HFF-Myc (cell line): ENCODE measurements around the gene GNPDA2.

Experiments used
- DNase-seq: peaks from one replicate; pipeline ENCODE4 v3.0.0-alpha.2; 2011; ENCODE audit warnings: low read depth; ENCODE audit errors: extremely low read depth
- H3K4me3 ChIP-seq: replicated peaks from 2 replicates; pipeline ENCODE4 v1.5.1; 2011; ENCODE audit warnings: low read depth, mild to moderate bottlenecking, control low read depth, low read length
- CTCF ChIP-seq: IDR thresholded peaks from 2 replicates; pipeline ENCODE4 v1.5.1; 2012; ENCODE audit warnings: mild to moderate bottlenecking, low read depth, low read length, control low read depth; ENCODE audit errors: missing control alignments

The GNPDA2 gene

GRCh38 chr4:44674471-44674870 lies 51.9 kb downstream of the GNPDA2 start:
- no peak for DNase-seq
- no peak for TF ChIP-seq CTCF
- no peak overlapping the region for H3K4me3 ChIP-seq

- DNase-seq: no peak
- H3K4me3 ChIP-seq: no peak overlapping the region
- TF ChIP-seq CTCF: no peak
Observed at GRCh38 chr4:44671636-44672035, 54.7 kb downstream of the GNPDA2 start.

GRCh38 chr4:44670506-44671199 lies 55.7 kb downstream of the GNPDA2 start:
- DNase-seq: no peak
- no peak overlapping the region for H3K4me3 ChIP-seq
- no peak for TF ChIP-seq CTCF

- no peak for TF ChIP-seq CTCF
- no peak for DNase-seq
- H3K4me3 ChIP-seq: no peak overlapping the region
Observed at GRCh38 chr4:44668526-44668925, 57.8 kb downstream of the GNPDA2 start.

GRCh38 chr4:44663539-44664263 lies 62.7 kb downstream of the GNPDA2 start:
- H3K4me3 ChIP-seq: no peak overlapping the region
- DNase-seq: no peak
- TF ChIP-seq CTCF: no peak

- no peak overlapping the region for H3K4me3 ChIP-seq
- TF ChIP-seq CTCF: no peak
- no peak for DNase-seq
Observed at GRCh38 chr4:44662623-44663005, 63.7 kb downstream of the GNPDA2 start.
